Measurements from ENCODE around the gene FUS. TPM values are rescaled to one million over a fixed set of nuclear protein-coding genes. Genes with fewer than 3 reads are reported as not detected.

Gene FUS
- total and polyA plus RNA-seq, 2 donors (not counting 3 experiments of a cell fraction or from before 2014, with no cell fraction given): 307 to 569 TPM

- no peak for FAIRE-seq
These were observed 30.6 kb upstream of the FUS start for GRCh38 chr16:31149332-31149731.

More at GRCh38 chr16:31149332-31149731, 30.6 kb upstream of the FUS start:
- Histone ChIP-seq H3K4me1 (ENCODE audit: control insufficient read depth, extremely low read depth, insufficient read depth, low read length) (no peaks in the 10 kb centered on the region), H3K9me1 (replicated peaks; ENCODE audit: control insufficient read depth, extremely low read depth, insufficient read depth, low read length) (no peaks in the 10 kb centered on the region), H3K9ac (replicated peaks; ENCODE audit: extremely low read depth, insufficient read depth, low read length) (no peak overlapping the region), H3K4me2 (ENCODE audit: insufficient read depth, low read length) (no peak overlapping the region), H3K4me3 (replicated peaks in 1 of 3; ENCODE audit: insufficient read depth in 1 of 3, low read depth in 1 of 3, low read length in 3 of 3) (no peak overlapping the region), H3K27ac (ENCODE audit: insufficient read depth, low read depth, low read length) (no peak overlapping the region), H3K27me3 (ENCODE audit: control insufficient read depth in 2 of 2, insufficient read depth in 2 of 2, low read length in 2 of 2) (peaks cover 15 to 25% of the 10 kb centered on the region in 2 experiments), H3K9me3 (replicated peaks; ENCODE audit: control insufficient read depth, insufficient read depth, low read length) (no peaks in the 10 kb centered on the region), H4K20me1 (replicated peaks; ENCODE audit: control insufficient read depth, extremely low read depth, insufficient read depth, low read length) (no peaks in the 10 kb centered on the region), H2AFZ (ENCODE audit: low read depth, low read length) (no peak overlapping the region), H3K79me2 (ENCODE audit: control insufficient read depth, insufficient read depth, low read length) (no peaks in the 10 kb centered on the region), H3K36me3 (ENCODE audit: control insufficient read depth in 2 of 2, extremely low read depth in 1 of 2, insufficient read depth in 2 of 2, low read length in 2 of 2) (no peaks in the 10 kb centered on the region)
- intact Hi-C loops (cut with micrococcal nuclease) (no loop called here), dilution Hi-C loops (cut with MboI; ENCODE audit: extremely low pct_ligation_motif_present, low sequenced_read_pairs) (no loop called here)
- POLR2A ChIA-PET: no interaction called here
- CTCF ChIA-PET: no interaction called here
- DNase-seq (ENCODE audit: low read depth, low spot score): no peak
- BruUV-seq (replicated peaks): no TSS peak
- TF ChIP-seq CTCF (IDR thresholded peaks at IDR 0.05; ENCODE audit: extremely low read depth in 1 of 2, insufficient read depth in 1 of 2, low read depth in 1 of 2, low read length in 2 of 2) (no peak), POLR2A (IDR thresholded peaks at IDR 0.05; ENCODE audit: low read depth, low read length) (no peak), GATA2 (IDR thresholded peaks at IDR 0.05; ENCODE audit: insufficient read depth, insufficient read length, low read depth, low read length) (no peak), JUN (IDR thresholded peaks at IDR 0.05; ENCODE audit: borderline replicate concordance, insufficient read depth, insufficient read length, low read depth) (no peak), POLR2AphosphoS5 (IDR thresholded peaks at IDR 0.05; ENCODE audit: insufficient read depth, low read depth, low read length) (no peak), FOS (IDR thresholded peaks at IDR 0.05; ENCODE audit: borderline replicate concordance, insufficient read depth, low read length) (no peak), MYC (IDR thresholded peaks at IDR 0.05; ENCODE audit: low read depth, low read length) (no peak), EZH2 (IDR thresholded peaks at IDR 0.05; ENCODE audit: borderline replicate concordance, low read depth, low read length, severe bottlenecking) (no peak)
- TF ChIP-seq, protein P1, sequence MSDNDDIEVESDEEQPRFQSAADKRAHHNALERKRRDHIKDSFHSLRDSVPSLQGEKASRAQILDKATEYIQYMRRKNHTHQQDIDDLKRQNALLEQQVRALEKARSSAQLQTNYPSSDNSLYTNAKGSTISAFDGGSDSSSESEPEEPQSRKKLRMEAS (IDR thresholded peaks at IDR 0.05; ENCODE audit: insufficient read depth, insufficient read length): no peak
